Epithelial cell of esophagus (primary cell): Measurements from ENCODE around the gene STRA8.

Experiments
- DNase-seq: peaks from one replicate; pipeline ENCODE4 v3.0.0; 2010; ENCODE audit warnings: low read depth
- H3K4me3 ChIP-seq: 2 replicates; pipeline ENCODE4 v1.5.1; 2011; ENCODE audit warnings: mild to moderate bottlenecking, low read length, control low read depth
- TF ChIP-seq, protein P1 (sequence below): IDR thresholded peaks from 2 replicates; pipeline ENCODE4 v1.5.1; 2011; ENCODE audit warnings: low read depth, mild to moderate bottlenecking, low read length, control low read depth, inconsistent platforms; ENCODE audit not compliant: insufficient read depth; ENCODE audit errors: missing control alignments

STRA8 gene, protein sequence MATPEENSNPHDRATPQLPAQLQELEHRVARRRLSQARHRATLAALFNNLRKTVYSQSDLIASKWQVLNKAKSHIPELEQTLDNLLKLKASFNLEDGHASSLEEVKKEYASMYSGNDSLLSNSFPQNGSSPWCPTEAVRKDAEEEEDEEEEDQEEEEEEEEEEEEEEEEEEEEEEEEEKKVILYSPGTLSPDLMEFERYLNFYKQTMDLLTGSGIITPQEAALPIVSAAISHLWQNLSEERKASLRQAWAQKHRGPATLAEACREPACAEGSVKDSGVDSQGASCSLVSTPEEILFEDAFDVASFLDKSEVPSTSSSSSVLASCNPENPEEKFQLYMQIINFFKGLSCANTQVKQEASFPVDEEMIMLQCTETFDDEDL

DNA sequence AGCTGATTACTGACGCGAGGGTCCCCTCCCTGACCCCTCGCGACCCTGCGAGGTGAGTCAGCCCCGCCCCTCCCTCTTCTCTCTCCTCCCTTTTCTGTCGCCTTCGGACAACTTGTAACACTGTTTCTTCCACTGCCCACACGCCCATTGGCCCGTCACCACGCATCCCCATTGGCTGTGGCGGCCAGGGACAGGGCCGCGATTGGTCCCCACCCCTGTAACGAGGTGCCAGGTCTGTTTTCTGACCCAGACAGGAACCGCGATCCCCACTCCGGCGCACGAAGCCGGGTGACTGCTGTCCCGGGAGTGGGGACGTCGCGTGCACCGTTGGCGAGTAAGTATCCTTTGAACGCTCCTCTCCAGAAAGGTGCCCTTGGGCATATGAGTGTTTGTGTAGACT is at the start of gene STRA8:
STRA8 (plus strand) TSS at position 269 of the 400 bp plus-strand sequence. CDS start 6,687 bp downstream, outside the sequence.
- TF ChIP-seq, protein P1, sequence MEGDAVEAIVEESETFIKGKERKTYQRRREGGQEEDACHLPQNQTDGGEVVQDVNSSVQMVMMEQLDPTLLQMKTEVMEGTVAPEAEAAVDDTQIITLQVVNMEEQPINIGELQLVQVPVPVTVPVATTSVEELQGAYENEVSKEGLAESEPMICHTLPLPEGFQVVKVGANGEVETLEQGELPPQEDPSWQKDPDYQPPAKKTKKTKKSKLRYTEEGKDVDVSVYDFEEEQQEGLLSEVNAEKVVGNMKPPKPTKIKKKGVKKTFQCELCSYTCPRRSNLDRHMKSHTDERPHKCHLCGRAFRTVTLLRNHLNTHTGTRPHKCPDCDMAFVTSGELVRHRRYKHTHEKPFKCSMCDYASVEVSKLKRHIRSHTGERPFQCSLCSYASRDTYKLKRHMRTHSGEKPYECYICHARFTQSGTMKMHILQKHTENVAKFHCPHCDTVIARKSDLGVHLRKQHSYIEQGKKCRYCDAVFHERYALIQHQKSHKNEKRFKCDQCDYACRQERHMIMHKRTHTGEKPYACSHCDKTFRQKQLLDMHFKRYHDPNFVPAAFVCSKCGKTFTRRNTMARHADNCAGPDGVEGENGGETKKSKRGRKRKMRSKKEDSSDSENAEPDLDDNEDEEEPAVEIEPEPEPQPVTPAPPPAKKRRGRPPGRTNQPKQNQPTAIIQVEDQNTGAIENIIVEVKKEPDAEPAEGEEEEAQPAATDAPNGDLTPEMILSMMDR = no peak
- no peak for DNase-seq
- H3K4me3 ChIP-seq = no peak within 1 kb of the TSS

DNA sequence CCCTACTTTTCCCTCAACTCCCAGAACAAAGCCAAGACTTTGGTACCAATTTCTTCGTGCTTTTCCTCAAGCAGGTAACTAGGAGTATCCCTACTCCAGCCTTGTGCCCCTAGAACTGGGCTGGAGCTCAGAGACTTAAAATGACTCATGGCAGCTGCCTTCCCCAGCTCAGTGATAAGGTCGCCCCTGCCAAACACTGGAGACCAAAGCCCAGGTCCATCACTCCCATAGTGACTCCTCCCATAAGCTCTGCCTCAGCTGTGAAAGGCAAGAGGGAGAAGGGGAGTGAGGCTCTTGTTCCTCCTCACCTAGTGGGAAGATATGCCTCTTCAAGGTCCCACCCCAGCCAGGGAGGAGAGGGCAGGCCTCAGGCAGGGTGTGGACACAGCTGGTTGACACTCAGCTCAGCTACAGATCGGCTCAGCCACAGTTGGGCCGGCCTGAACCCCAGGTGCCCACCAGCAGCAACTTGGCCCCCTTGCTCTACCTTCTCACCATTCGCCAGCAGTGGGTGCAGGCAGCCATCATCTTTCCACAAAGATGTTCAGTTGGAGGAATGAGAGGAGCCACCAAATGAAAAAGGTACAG is 49.3 kb upstream of the STRA8 start:
- H3K4me3 ChIP-seq = no peak overlapping the region
- TF ChIP-seq, protein P1 = no peak
- no peak for DNase-seq

DNA sequence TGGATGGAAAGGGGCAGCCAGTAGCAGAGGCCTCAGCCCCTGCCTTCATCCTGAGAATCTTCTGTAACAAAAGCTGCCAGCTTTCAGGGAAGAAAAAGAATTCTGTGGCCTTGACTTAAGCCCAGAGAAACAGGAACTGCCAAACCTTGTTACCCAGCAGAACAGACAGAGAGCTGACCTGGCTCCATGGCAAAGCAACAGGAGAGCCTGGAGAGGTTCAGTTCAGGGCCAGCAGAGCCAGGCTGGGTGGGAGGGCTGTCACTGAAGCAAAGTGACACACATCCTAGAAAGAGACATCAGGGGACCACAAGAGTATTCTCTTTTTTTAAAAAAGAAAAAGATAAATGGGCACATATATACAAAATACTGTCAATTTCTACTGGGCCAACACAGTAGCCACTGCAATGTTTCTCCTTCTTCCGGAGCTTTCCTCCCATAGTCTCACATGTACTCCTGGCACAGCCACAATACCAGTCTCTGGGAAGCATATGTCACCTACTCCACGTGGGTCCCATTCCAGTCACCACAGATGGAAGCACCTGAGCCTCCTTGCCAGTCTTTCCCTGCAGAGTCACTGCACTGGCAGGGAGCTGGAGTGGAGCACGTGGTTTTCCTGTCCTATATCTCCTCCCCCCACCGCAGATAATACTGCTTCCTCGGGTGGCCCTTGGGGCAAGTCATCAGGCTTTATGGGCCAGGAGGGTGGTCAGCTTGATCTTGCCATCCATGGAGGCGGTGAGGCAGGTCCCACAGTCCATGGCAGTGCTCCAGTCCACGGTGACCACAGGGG is 48.0 kb upstream of the STRA8 start:
- no peak overlapping the region for H3K4me3 ChIP-seq
- TF ChIP-seq, protein P1 = no peak
- DNase-seq = no peak

DNA sequence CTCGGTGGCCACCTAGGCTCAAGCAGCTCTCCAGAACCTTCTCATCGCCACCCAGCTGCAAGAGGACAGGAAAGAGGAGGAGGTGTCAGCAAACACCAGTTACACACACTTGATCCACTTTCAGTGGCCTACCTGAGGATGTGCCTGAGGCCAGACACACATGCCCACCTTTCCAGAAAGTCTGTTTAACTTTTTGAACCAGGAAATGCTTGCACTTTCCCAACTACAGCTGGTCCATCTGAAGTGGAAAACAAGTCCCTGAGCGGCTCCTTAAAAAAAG is 47.4 kb upstream of the STRA8 start:
- no peak for DNase-seq
- TF ChIP-seq, protein P1 = no peak
- no peak overlapping the region for H3K4me3 ChIP-seq

DNA sequence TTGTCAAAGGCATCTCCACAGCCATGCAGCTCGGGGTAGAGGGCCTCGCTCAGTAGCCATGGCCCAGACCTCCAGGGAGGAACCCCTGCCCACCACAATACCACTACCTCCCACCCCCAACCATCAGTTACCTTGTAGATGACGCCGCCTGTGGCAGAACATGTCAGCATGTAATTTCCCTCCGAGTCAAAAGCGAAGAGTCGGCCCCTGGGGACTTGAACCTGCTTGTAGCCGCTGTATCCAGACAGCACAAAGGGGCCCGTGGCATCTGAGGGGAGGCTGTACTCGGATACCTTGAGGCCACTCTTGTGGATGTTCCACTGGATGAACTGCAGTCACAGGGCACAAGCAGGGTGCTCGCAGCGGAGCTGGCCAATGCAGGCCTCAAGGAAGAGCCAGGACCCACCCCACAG is 46.8 kb upstream of the STRA8 start:
- TF ChIP-seq, protein P1 = no peak
- H3K4me3 ChIP-seq = no peak overlapping the region
- no peak for DNase-seq

DNA sequence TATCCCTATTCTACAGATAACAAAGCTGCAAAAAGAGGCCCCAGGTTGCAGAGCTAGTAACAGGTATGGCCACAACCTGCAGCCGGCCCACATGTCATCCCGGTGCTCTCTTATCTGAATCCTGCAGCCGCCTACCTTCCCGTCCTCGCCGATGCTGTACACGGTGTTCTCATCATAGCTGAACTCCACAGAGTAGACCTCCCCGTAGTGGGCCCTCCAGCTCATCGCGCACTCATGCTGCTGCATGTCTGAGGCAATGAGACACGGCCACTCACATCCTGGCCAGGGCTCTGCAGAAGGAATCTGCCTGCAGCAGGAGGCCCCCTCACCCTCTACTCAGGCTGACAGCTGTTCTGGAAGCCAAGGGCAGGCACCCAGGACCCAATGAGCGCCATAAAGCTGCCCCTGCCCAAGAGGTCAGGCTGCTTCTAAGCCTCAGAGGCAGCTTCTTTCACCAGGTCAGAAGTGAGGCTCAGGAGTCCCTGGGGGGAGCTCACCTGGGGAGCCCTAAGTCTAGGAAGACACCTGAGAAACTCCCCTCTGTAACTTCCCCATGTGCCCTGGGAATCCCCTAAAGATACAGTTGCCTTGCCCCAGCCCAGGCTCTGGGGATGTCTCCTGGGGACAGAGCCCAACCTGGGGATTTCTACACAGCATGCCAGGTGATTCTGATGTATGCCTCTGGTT is 45.2 kb upstream of the STRA8 start:
- no peak overlapping the region for H3K4me3 ChIP-seq
- DNase-seq = peak; percentile 78
- TF ChIP-seq, protein P1 = no peak
